SU-DHL-6 (cell line): ENCODE measurements around the gene TEAD3.

Experiments
- H2AFZ ChIP-seq: fragments of 200-600 bp; sonication (generic); 2 replicates; pipeline ENCODE4 v1.6.1; 2014; ENCODE audit warnings: low read depth, mild to moderate bottlenecking, moderate library complexity, mixed read lengths, antibody characterized with exemption, low read length; ENCODE audit not compliant: severe bottlenecking
- H3F3A ChIP-seq: fragments of 200-600 bp; shearing (Covaris generic); 2 replicates; pipeline ENCODE4 v1.6.0; 2016; ENCODE audit warnings: antibody characterized with exemption, mild to moderate bottlenecking; ENCODE audit not compliant: insufficient read depth
- H3K27ac ChIP-seq: fragments of 200-600 bp; sonication (generic); 2 replicates; pipeline ENCODE4 v1.5.1; 2016; ENCODE audit warnings: low read depth, mild to moderate bottlenecking, low read length, moderate library complexity, mixed read lengths
- H3K27me3 ChIP-seq: fragments of 200-600 bp; sonication (generic), shearing (Covaris generic); 2 replicates; pipeline ENCODE4 v1.6.0; 2014; ENCODE audit warnings: mild to moderate bottlenecking, low read length
- H3K36me3 ChIP-seq: fragments of 200-600 bp; sonication (generic); 2 replicates; pipeline ENCODE4 v1.6.1; 2014; ENCODE audit warnings: mild to moderate bottlenecking, low read length, mixed read lengths
- H3K4me2 ChIP-seq: fragments of 300-600, 200-600 bp; shearing (Covaris generic), sonication (generic); 2 replicates; pipeline ENCODE4 v1.6.0; 2014; ENCODE audit warnings: low read length, low read depth, mild to moderate bottlenecking; ENCODE audit not compliant: poor library complexity, severe bottlenecking
- H3K4me3 ChIP-seq: fragments of 200-600 bp; sonication (generic); 2 replicates; pipeline ENCODE4 v1.5.1; 2014; ENCODE audit warnings: antibody characterized with exemption, low read length, mild to moderate bottlenecking, mixed read lengths; ENCODE audit not compliant: insufficient read depth, poor library complexity, severe bottlenecking
- H3K79me2 ChIP-seq: fragments of 200-600 bp; sonication (generic); 2 replicates; pipeline ENCODE4 v1.6.1; 2014; ENCODE audit warnings: mild to moderate bottlenecking, low read length, moderate library complexity; ENCODE audit not compliant: insufficient read depth
- H3K9ac ChIP-seq: fragments of 200-600 bp; sonication (generic); 2 replicates; pipeline ENCODE4 v1.7.0; 2014; ENCODE audit warnings: mild to moderate bottlenecking, low read length
- H3K9me2 ChIP-seq: fragments of 200-600 bp; sonication (generic); replicated peaks from 2 replicates; pipeline ENCODE4 v1.6.1; 2014; ENCODE audit warnings: low read length; ENCODE audit not compliant: insufficient read depth
- H3K9me3 ChIP-seq: fragments of 200-600 bp; sonication (generic); 2 replicates; pipeline ENCODE4 v1.6.1; 2014; ENCODE audit warnings: low read length, mixed read lengths; ENCODE audit not compliant: insufficient read depth
- H4K20me1 ChIP-seq: fragments of 200-600 bp; sonication (generic); 2 replicates; pipeline ENCODE4 v1.6.1; 2014; ENCODE audit warnings: low read depth, mild to moderate bottlenecking, antibody characterized with exemption, low read length, moderate library complexity, mixed read lengths
- EZH2phosphoT487 ChIP-seq: fragments of 200-600 bp; sonication (generic), shearing (Covaris generic); conservative IDR thresholded peaks from 2 replicates; pipeline ENCODE4 v1.6.1; 2018; ENCODE audit warnings: mild to moderate bottlenecking, antibody characterized with exemption, low read length, moderate library complexity, mixed read lengths
- TF ChIP-seq, protein P1 (sequence below): fragments of 200-600 bp; sonication (generic); IDR thresholded peaks from one replicate; pipeline ENCODE4 v1.5.1; 2017; ENCODE audit warnings: antibody characterized with exemption, mild to moderate bottlenecking, low read length, moderate library complexity; ENCODE audit not compliant: insufficient read depth, poor library complexity, severe bottlenecking

Gene TEAD3

DNA sequence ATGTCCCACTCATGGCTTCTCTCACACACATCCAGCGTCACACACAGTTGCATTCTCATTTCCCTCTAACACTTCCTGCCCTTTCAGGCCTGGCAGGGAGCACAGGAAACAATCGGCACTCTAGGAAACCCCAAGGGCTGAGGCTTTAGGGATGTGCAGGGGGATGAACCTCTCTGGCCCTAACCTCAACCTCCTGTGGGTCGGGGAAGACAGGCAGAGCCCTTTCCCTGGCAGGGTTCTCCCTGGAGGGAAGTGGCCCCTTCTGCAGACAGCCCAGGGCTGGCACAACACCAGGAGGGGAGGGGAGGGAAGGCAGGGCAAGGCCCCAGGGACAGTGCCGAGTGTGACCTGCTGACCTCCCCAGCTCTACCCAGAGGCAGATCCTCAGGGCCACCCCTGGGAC, 2.7 kb downstream of the TEAD3 start:
- H3K27ac ChIP-seq, result no peak overlapping the region
- no peaks in the 10 kb centered on the region for H3K79me2 ChIP-seq
- no peak overlapping the region for H3K9ac ChIP-seq
- H3F3A ChIP-seq, result no peaks in the 10 kb centered on the region
- no peaks in the 10 kb centered on the region for H4K20me1 ChIP-seq
- H3K9me3 ChIP-seq, result no peaks in the 10 kb centered on the region
- no peaks in the 10 kb centered on the region for H3K36me3 ChIP-seq
- no peaks in the 10 kb centered on the region for H3K9me2 ChIP-seq
- H3K4me2 ChIP-seq, result no peak overlapping the region
- no peak overlapping the region for H3K4me3 ChIP-seq
- TF ChIP-seq EZH2phosphoT487, result no peak
- TF ChIP-seq, protein P1, sequence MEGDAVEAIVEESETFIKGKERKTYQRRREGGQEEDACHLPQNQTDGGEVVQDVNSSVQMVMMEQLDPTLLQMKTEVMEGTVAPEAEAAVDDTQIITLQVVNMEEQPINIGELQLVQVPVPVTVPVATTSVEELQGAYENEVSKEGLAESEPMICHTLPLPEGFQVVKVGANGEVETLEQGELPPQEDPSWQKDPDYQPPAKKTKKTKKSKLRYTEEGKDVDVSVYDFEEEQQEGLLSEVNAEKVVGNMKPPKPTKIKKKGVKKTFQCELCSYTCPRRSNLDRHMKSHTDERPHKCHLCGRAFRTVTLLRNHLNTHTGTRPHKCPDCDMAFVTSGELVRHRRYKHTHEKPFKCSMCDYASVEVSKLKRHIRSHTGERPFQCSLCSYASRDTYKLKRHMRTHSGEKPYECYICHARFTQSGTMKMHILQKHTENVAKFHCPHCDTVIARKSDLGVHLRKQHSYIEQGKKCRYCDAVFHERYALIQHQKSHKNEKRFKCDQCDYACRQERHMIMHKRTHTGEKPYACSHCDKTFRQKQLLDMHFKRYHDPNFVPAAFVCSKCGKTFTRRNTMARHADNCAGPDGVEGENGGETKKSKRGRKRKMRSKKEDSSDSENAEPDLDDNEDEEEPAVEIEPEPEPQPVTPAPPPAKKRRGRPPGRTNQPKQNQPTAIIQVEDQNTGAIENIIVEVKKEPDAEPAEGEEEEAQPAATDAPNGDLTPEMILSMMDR, result no peak
- no peak overlapping the region for H2AFZ ChIP-seq
- H3K27me3 ChIP-seq, result no peaks in the 10 kb centered on the region

DNA sequence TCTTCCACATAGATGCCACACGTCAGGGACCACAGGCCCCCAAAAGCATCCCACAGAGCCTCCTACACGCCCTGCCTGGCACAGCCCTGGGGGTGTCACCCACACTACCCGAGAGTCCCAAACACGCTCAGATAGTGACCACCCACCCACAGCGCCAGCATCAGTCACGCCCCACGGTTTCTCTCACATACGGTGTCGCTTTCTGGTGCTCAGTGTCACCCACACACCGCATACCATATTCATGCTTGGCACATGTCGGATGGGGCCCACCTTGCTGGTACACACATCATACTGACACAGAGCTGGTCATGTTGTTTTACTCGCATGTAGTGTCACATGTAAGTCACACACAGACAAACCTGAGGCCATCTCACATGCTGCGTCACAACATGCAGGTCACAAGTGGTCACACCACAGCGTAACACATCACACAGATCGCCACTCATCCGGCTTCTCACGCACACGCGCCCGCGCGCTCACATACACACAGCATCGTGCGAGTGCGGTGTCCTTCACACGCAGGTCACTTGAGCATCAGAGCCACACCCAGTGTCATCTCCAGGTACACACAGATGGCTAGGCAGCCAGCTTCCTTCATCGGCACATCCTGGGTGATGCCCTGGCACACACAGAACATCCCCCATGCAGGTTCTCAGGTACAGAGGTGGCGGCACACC, 3.4 kb downstream of the TEAD3 start:
- H3K9me2 ChIP-seq, result no peaks in the 10 kb centered on the region
- H3F3A ChIP-seq, result no peaks in the 10 kb centered on the region
- no peaks in the 10 kb centered on the region for H3K9me3 ChIP-seq
- H3K27me3 ChIP-seq, result no peaks in the 10 kb centered on the region
- no peaks in the 10 kb centered on the region for H4K20me1 ChIP-seq
- H3K9ac ChIP-seq, result no peak overlapping the region
- no peaks in the 10 kb centered on the region for H3K79me2 ChIP-seq
- H3K36me3 ChIP-seq, result no peaks in the 10 kb centered on the region
- no peak overlapping the region for H3K27ac ChIP-seq
- TF ChIP-seq, protein P1, result no peak
- no peak for TF ChIP-seq EZH2phosphoT487
- H2AFZ ChIP-seq, result no peak overlapping the region
- no peak overlapping the region for H3K4me3 ChIP-seq
- no peak overlapping the region for H3K4me2 ChIP-seq

DNA sequence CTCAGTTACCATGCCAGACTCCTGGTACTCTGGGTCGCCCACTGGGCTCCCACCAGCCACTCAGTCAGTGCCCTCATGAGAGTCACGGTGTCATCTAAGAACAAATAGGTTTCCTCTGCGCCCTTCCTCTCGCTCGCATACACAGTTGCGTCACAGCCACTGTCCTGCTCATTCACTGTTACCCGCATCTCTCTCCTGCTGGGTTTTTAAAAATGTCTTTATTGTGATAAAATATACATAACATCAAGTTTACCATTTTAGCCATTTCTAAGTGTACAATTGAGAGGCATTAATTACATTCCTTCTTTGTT, 4.0 kb downstream of the TEAD3 start:
- Histone ChIP-seq H3K9me3 (no peaks in the 10 kb centered on the region), H3K27ac (no peak overlapping the region), H3K4me2 (no peak overlapping the region), H3K4me3 (no peak overlapping the region), H3K79me2 (no peaks in the 10 kb centered on the region), H2AFZ (no peak overlapping the region), H3F3A (no peaks in the 10 kb centered on the region), H4K20me1 (no peaks in the 10 kb centered on the region), H3K9ac (no peak overlapping the region), H3K9me2 (no peaks in the 10 kb centered on the region), H3K27me3 (no peaks in the 10 kb centered on the region), H3K36me3 (no peaks in the 10 kb centered on the region)
- TF ChIP-seq EZH2phosphoT487, result no peak
- TF ChIP-seq, protein P1, result no peak
